SKM-1 (cell line): ENCODE measurements around the gene HINFP.
A peak's percentile ranks its signal among the peaks of the same experiment; 100 is the strongest.
"Not testable (repeated sequence)": the region's sequence is repeated elsewhere in the genome, so short reads cannot be mapped to it uniquely, and the experiment has no call there.

Experiments used
- DNase-seq: peaks from one replicate; lab custom pipeline; 2025; ENCODE audit not compliant: unreplicated experiment; lab: John Stamatoyannopoulos, UW

HINFP gene

DNA sequence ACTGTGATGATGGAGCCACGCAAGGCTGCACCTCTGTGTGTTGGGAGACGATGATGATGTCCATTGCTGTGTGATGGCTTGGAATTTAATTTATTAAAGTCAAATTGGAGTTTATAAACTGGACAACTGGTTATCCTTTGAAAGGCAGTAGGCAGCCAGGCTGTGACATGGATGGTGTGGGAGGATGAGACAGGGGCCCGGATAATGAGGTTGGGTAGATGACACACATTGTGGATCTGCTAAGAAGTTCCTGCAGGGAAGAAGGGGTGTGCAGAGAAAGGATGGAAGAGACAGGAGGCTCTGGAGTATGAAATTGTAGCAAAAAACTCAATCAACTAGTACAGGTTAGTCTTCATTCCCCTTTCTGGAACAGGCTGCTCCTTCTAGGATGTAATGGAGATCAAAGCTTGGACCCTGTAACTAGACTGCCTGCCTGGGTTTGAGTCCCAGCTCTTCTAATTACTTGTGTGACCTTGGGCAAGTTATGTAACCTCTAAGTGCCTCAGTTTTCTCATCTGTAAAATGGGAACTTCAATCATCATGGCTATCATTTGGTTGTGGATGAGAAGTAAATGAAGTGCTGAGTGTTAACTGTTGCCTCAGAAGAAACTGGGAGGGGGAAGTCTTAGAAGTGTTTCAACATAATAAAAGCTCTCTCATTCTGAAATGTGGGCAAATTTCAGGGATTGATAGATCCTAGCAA, 4.2 kb upstream of the HINFP start:
- no peak for DNase-seq

DNA sequence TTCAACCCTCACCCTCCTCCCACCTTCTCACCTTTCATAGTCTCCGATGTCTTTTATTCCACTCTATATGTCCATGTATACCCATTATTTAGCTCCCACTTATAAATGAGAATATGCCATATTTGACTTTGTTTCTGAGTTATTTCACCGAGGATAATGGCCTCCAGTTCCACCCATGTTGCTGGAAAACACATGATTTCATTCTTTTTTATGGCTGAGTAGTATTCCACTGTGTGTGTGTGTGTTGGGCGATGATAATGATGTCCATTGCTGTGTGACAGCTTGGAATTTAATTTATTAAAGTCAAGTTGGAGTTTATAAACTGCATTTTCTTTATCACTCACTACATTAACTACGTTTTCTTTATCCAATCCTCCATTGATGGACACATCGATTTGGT, 3.2 kb upstream of the HINFP start:
- no peak for DNase-seq

DNA sequence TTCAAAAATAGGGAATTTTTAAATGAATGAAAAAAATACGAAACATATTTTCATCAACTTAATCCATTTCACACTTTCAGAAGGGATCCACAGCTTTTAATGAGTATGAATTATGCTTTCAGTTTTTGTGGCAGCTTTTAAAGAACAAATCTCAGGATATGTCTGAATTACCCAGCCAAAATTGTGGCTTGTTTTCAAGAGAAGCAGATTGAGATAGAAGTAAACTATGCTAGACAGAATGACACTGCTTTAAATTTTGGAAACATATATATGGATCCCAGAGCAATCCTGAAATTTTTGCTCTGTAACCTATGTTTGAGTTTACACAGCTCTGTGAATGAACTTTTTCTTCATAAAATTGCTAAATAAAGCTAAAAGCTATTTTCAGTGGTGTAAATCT, 2.4 kb upstream of the HINFP start:
- no peak for DNase-seq

DNA sequence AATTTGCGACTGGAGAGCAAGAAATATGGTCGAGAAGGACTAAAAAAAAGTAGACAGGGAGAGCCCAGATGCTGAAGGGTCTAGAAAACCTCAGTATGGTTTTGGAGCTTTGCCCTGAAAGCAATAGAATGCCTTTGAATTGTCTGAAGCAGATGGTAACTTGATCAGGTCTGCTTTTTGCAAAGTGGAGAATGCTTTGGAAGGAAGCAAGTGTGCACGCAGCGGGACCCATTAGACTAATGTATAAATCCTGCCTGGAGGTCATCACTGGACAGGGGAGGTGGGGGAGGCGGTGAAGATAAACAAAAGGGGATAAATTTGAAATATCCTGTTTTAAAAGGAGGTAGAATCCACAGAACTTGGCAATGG, 757 bp upstream of the HINFP start:
- DNase-seq, result no peak

DNA sequence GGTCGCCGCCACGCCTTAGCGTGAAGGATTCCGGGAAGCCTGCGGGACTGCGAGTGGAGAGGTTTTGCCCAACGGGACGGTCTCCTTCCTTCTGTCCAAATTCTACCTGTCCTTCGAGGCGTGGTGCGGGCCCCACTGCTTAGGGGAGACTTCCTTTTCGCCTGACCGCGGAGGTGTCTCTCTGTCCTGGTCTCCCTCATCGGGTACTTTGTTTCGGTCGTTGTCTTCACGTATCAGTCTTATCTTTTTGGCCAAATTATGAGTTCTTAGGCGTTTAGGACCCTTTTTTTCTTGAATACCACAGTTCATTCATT, 388 bp downstream of the HINFP start:
- no peak for DNase-seq

DNA sequence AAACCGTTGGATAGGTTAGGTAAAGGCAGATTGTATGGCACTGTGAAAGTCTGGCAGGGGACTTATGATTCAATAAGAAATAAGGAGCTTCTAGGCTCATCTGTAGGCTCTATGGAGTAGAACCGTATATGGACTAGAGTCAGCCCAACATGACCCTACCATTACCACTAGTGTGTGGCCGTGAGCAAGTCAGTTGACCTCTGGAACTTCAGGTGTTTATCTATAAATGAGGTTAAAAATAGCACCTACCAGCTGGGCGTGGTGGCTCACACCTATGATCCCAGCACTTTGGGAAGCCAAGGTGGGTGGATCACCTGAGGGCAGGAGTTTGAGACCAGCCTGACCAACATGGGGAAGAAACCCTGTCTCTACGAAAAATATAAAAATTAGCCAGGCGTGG, 4.4 kb downstream of the HINFP start:
- no peak for DNase-seq

DNA sequence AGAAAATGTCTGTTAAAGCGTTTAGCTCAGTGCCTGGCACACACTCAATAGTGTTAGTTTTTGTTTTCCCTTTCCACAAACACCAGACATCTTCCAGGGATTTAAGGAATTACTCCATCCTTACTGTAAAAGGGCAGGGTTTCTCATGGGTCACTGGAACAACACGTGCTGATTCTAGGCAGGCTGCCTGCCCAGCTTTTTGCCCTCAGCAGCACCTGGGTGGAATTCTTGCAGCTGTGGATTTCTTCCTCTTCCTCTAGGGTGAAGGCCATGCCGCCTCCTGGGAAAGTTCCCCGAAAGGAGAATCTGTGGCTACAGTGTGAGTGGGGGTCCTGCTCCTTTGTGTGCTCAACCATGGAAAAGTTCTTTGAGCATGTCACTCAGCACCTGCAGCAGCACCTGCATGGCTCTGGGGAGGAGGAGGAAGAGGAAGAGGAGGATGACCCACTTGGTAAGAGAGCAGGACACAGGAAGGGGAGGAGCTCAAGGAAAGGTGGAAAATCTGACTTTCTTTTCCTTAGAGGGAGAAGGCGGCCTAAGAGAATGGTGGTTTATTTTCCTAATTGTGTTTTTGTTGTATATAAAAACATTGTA, 5.4 kb downstream of the HINFP start:
- no peak for DNase-seq

DNA sequence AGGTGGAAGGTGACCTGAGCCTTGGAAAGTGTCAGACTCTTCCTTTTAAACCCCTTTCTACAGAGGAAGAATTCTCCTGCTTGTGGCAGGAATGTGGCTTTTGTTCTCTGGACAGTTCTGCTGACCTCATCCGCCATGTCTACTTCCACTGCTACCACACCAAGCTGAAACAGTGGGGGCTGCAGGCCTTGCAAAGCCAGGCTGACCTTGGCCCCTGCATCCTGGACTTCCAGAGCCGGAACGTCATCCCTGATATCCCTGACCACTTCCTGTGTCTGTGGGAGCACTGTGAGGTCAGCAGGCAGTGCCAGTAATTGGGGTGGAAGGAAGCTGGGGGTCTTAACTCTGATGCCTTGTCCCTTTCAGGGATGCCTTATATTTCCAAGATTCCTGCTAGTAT, 9.3 kb downstream of the HINFP start:
- no peak for DNase-seq

DNA sequence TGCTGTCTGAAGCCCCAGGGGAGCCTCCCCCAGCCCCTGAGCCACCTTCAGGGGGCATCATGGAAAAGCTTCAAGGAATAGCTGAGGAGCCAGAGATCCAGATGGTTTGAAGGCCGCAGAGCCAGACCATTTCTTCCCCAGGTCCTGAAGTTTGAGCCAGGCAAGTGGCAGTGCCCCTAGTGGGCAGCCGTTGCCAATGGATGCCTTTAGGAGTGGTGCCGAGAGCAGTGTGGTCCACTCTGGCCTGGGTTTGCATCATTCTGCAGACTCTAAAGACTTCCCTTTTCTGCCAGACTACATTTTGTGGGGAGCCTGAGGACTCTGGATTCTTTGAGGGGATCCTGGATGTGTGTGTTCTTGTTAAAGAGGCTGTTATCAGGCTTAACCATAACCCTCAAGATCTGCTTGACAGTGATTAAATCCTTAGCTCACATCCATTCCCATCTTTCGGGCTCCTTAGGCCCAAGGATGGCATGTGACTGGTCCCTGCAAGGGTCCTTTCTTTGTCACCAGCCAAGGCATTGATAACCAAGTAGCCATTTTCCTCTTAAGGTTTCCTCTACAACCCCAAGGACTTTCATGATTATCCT, 13.1 kb downstream of the HINFP start:
- DNase-seq, result peak; percentile 14

DNA sequence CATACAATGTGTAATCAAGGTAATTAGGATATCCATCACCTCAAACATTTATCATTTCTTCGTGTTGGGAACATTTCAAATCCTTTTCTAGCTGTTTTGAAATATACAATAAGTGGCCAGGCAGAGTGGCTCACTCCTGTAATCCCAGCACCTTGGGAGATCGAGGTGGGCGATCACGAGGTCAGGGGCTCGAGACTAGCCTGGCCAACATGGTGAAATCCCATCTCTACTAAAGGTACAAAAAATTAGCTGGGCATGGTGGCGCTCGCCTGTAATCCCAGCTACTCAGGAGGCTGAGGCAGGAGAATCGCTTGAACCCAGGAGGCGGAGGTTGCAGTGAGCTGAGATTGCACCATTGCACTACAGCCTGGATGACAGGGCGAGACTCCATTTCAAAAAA, 17.9 kb downstream of the HINFP start:
- not testable (repeated sequence) for DNase-seq

DNA sequence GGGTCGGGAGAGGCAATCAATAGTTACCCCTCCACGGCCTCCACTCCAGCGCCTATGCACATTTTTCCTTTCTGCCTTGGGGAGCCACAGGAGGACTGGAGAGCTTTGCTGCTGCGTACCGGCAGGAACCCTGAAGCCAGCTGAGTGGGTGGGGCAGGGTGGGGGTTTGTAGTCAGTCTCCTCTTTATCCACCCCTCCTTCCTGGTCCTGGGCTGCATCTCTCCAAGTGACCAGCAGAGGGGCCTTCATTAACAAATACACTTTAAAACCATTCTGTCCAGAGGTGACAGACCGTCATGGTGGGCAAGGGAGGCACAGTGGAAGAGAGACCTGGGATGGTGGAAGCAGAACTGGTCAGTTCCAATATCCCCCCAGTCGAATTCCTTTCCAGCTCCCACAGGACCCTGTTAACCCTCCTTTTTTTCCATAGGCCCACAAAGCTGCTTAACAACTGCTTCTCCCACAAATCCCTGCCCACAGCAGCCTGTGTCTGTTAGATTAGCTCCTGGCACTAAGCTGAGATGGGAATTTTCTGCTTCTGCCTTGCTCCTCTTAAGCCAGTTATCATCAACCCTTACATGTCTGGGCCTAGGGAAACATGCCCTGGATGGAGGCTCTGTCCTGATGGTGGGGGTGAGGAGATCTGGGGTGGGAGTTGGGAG, 23.6 kb downstream of the HINFP start:
- DNase-seq, result peak; percentile 61

DNA sequence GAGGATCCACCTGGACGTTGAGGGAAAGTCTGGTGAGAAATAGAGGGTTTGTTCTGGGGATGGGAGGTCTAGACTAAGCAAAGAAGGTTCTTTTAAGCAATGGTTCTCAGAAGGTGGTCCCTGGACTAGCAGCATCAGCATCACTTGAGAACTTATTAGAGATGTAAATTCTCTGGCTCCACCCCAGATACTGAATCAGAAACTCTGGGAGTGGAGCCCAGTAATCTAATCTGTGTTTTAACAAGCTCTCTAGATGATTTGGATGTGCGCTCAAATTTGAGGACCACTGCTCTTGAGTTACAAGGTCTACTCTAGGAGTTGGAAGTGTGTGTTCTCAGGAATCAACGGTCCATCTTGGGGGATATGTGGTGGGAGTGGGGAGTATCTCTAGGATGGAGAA, 24.2 kb downstream of the HINFP start:
- DNase-seq, result no peak

DNA sequence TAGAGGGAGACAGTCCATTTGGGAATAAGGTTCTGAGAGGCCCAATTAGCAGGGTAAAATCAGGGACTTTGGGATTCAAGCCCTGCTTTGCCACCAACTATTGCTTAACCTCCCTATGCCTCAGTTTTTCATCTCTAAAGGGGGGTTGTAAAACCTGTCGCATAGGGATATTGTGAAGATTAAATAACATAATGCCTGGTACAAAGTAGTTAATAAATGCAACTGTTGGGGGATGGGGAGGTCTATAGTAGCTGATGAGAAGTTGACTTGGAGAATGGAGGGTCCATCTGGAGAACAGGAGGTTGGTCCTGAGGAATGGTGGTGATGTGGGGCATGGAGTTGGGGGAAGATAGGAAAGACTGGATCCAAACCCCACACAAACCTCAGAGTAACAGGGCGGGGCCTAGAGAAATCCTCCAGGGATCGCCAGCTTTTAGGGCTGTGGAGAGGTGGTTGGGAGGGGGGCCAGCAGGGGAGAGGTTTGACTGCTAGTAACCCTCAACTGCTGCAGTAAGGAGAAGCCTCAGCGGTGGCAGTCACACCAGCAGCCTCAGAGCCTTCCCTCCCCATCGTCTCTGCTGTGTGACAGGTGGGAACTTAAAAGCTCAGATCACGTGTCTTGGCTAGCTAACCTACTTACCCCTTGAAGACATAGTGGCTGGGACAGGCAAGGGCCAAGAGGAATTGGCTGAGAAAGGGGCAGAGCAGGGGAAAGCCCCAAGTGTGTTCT, 26.4 kb downstream of the HINFP start:
- no peak for DNase-seq

DNA sequence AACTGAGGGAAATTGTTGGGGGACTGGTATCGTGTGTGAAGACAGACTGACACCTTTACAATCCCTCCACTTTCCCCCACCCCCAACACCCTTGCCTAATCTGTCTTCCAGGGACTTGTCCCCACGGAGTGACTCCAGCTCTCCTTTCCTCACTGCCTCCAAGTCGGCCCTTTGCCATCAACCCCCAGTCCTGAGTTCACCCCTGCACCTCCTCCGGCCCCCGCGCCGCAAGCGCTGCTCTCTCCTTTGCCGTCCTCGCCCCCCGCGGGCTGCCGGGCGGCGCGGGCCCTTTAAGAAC, 27.3 kb downstream of the HINFP start:
- DNase-seq, result no peak

DNA sequence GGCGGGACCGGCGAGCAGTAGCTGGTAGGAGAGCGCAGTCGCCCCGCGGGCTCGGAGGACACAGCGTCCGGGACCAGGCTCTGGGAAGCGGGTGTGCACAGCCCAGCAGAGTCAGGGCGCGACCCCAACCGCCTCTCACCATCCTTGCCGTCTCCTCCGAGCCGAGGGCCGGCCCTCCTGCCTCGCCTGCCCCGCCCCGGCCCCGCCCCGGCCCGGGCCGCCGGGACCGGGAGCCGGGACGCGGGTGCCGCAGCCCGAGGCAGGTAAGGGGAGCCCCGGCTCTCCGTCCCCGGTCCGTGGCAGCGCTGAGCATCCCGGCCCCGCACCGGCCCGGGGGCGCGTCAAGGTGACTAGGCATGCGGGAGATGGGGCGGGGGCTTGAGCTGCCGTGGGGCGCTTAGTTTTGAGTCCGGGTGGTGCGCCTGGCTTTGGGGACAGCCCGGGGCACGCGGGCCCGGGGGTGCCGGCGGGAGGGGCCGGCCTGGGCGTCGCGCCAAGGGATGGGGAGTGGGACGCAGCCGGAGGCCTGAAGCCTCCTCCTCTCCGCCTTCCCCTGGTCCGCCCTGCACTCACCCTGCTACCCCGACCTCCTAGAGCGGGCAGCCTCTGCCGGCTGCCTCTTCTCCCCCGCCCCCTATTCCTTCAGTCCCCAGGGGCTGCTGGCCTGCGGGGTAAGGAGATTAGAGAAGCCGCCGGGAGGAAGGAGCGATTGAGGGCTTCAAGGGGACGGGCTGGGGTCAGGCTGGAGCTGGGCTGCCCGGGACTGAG, 27.8 kb downstream of the HINFP start, which contains the start of gene ABCG4:
Gene ABCG4 (plus strand): TSS at position 35 of the 768 bp plus-strand sequence. CDS start 914 bp downstream, outside the sequence.
- DNase-seq, result no peak

DNA sequence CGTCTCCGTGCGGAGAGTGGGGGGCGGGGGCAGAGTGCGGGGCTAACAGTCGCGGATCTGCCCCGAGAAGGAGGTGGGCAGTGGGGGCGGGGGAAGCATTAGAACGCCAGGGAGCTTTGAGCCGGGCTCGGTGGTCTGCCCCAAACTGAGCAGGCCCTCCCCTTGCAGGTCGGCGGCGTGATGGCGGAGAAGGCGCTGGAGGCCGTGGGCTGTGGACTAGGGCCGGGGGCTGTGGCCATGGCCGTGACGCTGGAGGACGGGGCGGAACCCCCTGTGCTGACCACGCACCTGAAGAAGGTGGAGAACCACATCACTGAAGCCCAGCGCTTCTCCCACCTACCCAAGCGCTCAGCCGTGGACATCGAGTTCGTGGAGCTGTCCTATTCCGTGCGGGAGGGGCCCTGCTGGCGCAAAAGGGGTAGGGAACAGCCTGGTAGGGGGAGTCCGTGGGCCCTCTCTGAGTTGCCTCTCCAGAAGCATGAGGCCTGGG, 28.5 kb downstream of the HINFP start:
- no peak for DNase-seq

DNA sequence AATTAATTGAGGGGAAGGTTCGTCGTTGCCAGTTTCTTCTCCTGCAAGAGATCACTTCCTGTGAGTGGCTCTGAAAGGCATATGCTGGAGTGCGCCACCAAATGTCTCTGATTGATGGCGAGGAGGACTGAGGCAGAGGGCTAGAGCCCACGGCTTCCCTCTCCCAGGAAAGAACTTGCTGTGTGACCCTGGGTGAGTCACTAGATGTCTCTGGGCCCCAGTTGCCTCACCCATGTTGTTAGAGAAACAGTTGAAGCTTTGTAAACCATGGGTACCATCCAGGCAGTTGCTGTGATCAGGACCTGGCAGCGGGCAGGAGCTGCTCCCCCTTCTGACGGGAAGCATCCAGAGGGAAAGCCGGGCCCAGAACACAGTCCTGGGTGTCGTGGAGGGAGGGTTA, 30.7 kb downstream of the HINFP start:
- DNase-seq, result no peak

DNA sequence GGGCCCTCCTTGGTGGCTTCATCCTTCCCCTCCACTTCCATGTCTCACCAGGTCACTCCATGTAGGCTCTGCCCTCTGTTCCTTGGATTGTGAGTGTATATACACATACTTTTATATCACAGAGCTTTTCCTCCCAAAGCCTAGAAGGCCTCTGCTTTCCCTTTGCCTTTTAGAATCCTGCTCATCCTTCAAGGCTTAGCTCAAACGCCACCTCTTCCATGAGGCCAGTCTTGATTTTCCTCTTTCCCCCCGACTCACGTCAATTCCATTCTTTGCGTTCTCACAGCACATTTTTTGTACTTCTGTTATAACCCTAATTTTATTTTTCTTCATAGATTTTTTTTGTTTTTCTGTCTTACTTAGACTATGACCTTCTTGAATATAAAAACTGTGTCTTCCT, 31.2 kb downstream of the HINFP start:
- DNase-seq, result no peak

DNA sequence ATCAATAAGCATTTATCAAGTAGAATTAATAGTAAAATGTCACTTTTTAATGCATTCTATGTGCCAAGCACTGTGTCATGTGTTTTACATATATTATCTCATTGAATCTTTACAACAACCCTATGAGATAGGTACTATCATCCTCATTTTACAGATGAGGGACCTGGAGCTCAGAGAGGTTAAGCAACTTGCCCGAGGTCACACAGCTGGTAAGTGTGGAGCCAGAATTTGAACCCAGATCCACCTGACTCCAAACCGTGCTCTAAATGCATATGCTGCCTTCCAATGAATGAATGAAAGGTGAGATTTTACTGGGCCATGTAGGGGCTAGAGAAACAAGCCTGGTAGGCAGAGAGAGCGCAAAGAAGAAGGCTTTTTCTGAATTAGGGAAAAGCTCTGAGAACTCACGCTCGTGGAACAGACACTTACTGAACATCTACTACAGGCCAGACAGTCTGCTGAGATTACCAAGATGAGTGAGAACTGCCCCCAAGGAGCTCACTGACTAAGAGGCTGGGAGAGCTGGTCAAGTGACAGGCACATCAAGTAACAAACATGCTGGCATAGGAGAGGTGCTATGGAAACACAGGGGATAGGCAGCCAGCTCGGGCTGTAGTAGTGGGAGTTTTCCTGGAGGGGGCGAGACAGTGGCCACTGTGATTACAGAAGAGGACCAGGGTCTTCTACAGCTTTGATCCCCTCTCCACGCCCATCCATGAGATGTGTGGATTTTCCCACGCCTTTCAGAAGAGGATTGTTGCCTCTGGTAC, 31.9 kb downstream of the HINFP start:
- no peak for DNase-seq

DNA sequence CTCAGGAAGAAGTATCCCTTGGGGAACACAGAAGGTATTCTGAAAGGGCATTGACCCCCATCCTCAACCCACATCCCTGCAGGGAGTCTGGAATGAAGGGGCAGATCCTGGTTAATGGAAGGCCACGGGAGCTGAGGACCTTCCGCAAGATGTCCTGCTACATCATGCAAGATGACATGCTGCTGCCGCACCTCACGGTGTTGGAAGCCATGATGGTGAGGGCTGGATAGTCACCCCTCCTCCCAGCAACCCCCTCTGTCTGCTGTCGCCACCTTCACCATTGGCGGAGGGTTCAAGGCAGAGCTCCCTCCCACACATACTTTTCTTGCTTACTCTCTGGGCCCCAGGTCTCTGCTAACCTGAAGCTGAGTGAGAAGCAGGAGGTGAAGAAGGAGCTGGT, 32.8 kb downstream of the HINFP start:
- DNase-seq, result no peak
